GM19193 (cell line): Measurements from ENCODE around the gene RAB39A.
A peak's percentile ranks its signal among the peaks of the same experiment; 100 is the strongest.

Source experiments
- POLR2A ChIP-seq: IDR thresholded peaks from 4 replicates; pipeline ENCODE4 v1.6.1; 2011; ENCODE audit not compliant: insufficient read depth, insufficient read length; ENCODE audit errors: extremely low read depth

Gene RAB39A

DNA sequence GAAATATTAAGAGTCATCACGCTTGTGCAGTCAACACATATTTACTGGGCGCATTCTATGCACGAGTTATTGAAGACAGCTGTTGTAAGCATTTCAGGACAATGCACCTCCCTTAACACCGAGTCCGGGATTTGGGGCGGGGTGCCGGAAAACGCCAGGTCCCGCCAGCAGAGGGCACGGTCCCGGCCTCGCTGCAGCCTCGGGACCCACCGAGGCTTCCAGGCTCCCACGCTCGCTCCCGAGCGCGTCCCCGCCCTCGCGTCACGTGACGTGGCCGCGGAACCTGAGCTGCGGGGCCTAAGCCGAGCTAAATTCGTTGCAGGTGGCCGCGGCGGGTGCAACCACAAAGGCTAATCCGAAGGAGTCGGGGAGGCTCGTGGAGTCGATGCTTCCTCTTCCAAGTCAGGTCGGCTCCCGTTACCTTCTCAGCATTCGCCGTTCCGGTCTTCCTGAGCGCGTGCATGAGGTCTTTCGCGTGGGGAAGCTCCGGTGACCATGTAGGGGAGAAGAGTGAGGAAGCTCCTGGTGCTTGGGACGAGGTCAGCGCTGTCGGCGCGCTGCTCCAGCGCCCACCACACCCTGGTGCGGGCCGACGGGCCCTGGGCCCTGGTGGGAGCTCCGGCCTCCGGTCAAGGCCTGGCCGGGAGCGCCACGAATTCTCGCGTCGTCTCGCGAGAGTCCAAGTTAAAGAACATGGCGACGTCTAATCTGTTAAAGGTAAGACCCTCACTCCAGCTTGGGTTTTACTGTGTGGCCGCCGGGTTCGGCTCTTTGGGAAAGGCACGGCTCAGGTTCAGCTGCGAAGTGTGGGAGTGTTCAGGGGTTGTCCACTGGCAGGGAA, 80.6 kb downstream of the RAB39A start, which contains the start of gene CUL5:
TSS of gene CUL5 (plus strand) at position 243 of the 841 bp plus-strand sequence. CDS start at position 694, 451 bp downstream.
- peak; percentile 91 for TF ChIP-seq POLR2A

DNA sequence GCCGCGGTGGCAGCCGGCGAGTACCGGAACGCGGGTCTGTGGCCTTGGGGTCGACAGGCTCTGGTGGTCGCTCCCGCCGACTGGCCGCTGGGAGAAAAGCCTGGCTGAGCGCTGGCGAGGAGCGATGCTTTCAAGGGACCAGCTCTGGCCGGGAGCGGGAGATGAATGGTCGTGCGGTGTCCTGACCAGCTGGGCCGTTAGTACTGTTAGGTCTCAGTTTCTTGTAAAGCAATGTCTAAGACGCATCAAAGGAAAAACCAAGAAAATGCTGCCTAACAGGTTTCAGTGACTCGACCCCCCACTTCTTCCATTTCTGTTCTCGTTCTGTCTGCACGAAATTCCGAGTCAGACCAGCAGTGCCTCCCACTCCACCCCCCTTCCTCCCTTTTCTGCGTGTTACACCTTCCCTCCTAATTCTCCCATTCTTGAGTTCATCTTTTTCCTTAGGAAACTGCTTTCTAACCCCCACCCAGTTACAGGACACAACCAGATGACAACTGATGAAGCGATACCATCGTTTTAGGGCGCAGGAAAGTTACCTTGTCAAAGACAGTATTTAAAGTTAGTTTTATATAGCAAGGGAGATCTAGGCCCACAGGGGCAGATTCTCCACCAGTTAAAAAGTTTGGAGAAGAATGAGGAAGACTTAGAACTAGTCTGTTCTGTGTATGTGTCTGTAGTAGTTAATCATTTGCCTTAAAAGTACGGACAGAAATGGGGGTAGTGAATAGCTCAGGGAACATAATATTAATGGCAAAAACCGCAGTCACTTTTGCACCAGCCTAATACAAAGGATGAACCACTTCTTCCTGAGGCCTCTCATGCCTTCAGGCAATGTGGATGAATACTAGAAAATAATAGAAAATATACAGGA, 81.5 kb downstream of the RAB39A start:
- TF ChIP-seq POLR2A: no peak

DNA sequence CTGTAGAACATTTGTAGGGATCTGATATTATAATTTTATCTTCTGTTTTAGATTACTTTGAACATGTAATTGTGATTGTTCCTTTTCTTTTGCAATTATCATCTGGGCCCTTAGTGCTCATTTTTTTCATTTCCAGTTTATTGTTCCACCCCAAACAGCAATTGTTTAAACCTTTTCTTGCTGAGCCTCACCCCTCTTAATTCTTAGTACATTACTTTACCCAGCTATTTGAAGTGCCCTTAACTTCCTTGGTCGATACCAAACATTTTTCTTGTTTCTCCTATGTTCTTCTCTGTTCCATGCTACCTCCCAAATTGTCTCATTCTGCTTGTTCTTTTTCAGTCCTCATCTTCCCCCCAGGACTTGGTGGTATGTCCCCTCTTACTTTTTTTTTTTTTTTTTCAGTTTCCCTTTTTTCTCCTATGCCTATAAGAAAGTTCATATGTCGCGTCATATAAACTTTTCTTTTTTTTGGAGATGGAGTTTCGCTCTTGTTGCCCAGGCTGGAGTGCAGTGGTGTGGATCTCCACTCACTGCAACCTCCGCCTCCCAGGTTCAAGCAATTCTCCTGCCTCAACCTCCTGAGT, 84.0 kb downstream of the RAB39A start:
- TF ChIP-seq POLR2A: no peak
